DND-41 (cell line): ENCODE measurements around the gene FAM3B.

ENCODE experiments used
- CTCF ChIP-seq: IDR thresholded peaks from 2 replicates; pipeline ENCODE4 v1.5.1; 2012; ENCODE audit warnings: borderline replicate concordance, low read length, moderate library complexity, mild to moderate bottlenecking; ENCODE audit not compliant: poor library complexity, severe bottlenecking; ENCODE audit errors: extremely low read depth
- EZH2 ChIP-seq: IDR thresholded peaks from 3 replicates; pipeline ENCODE4 v1.6.1; 2012; ENCODE audit warnings: borderline replicate concordance, low read depth, mild to moderate bottlenecking, moderate library complexity, low read length, inconsistent platforms; ENCODE audit not compliant: severe bottlenecking

- TF ChIP-seq CTCF (no peak), EZH2 (no peak)
These were observed 30.2 kb downstream of the FAM3B start for GRCh38 chr21:41346758-41347157.
